GM19240 (cell line): ENCODE data around the gene TMEM165.

ENCODE experiments used
- DNase-seq: peaks from one replicate; pipeline ENCODE4 v3.0.0; 2011; ENCODE audit warnings: low spot score; ENCODE audit not compliant: insufficient read length

The TMEM165 gene

DNA sequence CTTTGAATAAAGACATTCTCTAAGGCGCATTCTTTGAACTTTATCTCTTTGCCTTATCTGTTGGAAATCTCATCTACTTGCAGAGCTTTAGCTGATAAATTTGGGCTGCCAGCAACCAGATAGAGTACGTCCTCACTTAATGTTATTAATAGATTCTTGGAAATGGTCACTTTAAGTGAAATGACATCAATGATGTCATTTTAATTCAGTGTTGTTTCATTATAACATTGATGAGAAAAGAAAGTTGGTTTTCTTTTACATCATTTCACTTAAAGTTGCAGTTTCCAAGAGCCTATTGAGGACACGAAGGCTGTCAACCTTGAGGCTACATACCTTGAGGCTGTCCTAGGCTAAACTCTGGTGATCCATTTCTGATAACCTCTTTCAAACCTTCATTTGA is 9.3 kb downstream of the TMEM165 start:
- no peak for DNase-seq

DNA sequence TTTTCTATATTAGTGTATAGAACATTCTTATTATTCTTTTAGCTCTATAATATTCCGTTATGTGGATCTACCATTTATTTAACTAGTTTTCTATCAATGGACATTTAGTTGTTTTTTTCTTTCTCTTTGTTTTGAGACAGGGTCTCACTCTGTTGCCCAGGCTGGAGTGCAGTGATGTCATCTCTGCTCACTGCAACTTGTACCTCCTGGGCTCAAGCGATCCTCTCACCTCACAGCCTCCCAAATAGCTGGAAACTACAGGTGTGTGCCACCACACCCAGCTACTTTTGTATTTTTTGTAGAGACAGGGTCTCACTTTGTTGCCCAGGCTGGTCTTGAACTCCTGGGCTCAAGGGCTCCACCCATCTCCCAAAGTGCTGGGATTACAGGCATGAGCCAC is 10.8 kb downstream of the TMEM165 start:
- no peak for DNase-seq

DNA sequence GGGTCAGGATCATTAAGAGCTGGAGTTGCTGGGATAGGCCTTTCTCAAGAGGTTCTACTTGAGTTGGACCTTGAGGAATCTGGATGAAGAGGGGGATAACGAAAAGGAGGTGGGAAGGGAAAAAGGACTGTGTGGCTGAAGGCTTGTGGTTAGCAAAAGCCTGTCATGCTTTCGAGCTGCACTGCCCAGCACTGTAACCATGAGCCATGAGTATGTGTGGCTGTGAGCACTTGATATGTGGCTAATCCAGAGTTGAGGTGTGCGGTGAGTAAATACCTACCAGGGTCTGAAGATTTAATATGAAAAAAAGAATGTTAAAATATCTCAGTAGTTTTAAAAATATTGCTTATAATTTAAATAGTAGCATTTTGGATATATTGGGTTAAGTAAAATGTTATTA is 11.4 kb downstream of the TMEM165 start:
- DNase-seq = no peak

DNA sequence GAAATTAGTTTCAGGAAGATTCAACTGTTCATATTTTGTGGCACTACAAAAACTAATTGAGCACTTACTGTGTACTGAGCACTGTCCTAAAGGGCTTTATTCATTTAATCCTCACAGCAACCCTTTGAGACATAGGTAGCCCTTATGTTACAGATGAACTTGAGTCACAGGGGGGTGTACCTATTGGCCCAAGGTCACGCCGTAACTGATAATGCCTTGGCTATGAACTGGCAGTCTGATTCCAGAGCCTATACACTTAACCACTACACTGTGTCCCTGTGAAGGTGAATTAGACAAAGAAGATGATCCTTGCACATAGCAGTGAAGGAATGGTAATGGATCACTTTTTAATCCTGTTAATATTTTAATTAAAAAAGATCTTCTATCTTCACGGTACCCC is 12.0 kb downstream of the TMEM165 start:
- DNase-seq = no peak

DNA sequence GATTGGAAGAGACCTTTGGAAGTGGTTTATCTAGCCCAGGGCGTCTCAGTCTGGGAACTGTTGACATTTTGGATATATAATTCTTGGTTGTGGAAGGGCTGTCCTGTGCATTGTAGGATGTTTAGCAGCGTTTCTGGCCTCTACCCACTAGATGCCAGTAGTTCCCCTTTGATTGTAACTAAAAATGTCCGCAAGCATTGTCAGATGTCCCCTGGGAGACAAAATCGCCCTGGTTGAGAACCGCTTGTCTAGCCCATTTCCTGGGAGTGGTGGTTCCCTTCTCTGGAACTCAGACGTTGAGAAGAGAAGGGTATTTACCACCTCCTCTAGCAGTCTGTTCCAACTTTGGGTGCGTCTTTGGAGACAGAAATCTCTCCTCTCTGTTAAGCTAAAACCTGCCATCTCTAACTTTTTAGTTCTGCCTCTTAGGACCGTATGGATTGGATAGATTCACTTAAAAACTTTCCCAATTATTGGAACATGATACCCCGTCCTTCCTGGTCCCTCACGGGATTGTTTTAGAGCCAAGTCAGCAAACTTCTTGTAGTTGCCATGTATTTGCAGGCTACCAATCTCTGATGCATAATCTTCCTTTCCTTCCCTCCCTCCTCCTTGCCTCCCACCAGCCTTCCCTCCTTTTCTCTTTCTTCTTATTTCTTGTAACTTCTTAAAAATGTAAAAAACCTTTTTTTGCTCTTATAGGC is 13.9 kb downstream of the TMEM165 start:
- no peak for DNase-seq

DNA sequence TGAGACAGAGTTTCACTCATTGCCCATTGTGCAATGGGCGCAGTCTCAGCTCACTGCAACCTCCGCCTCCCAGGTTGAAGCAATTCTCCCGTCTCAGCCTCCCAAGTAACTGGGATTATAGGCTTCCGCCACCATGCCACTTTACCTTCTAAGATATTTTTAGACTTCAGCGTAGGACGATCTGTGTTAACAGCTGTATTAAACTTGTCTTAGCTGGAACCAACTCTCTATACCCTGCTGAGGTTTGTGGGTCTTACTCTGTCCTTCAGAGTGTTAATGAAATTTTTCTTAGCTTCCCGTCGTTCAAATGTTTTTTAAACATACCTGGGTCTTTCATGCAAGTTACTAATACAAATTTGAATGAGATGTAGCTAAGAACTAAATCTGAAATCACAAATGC is 14.7 kb downstream of the TMEM165 start:
- no peak for DNase-seq

DNA sequence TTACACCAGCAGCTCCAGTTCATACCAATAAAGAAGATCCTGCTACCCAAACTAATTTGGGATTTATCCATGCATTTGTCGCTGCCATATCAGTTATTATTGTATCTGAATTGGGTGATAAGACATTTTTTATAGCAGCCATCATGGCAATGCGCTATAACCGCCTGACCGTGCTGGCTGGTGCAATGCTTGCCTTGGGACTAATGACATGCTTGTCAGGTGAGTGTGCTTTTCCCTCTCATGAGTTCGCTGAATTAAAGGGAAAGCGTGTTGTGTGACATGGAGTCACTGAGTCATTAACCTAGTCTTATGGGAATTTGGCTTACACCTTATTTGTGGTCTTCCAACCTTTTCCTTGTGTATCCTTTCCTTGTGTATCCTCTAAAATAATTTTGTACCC is 15.9 kb downstream of the TMEM165 start:
- no peak for DNase-seq

DNA sequence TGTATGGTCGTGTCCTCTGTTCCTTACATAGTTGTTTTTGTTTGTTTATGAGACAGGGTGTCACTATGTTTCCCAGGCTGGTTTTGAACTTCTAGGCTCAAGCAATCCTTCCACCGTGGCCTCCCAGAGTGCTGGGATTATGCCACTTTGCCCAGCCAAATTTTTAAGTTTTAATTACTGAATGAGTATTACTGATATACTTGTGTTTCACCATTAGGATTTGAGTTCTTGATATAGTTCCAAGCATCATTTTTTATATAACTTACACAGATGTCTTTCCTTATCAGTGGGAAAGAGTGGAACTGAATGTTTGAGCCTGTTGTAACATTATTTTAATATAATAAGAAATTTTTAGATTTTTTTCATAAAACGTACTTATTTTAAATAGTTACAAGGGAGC is 20.4 kb downstream of the TMEM165 start:
- DNase-seq = no peak

DNA sequence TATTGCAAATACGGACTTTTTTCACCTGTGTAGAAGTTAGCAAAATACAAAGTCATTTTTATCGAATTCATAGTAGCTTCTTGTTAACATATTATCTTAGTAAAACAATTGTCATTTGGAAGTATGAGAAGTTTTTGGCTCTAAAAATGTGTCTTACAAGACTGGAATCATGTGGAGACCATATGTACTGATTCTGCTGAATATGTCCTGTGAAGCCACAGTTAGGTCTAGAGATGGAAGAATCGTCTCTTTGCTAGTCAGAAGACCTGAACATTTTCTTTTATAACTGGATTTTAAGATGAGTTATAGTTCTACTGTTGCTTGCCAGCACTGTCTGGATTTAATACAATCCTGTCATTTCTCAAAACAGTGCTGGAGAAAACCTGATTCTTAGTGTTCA is 29.0 kb downstream of the TMEM165 start:
- no peak for DNase-seq

DNA sequence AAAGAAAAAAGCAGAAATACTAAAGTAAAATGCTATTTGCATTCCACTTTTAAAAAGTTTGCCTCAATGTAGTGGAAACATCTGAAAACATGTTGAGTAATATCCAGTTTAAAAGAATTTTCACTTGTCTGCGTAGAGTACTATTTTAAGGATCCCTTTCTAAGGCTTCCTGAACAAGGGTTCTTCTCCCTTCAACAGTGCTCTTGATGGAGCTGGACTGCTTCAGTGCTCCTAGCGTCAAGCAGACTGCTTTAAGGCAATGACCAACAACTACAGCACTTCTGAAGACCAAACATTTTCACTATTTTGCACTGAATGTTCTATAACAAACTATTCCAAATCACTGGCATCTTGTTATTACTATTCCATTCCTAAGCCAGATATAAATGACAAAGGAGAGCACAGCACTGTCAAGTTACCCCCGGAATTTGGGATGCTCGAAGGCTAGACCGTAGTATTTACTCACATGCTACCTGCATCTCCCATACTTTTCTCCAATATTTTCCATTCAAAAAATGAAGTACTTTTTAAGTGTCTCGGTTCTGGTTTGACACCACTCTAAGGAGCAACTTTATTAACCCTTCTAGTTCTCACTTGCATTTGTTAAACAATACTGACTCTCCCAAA is 36.1 kb downstream of the TMEM165 start:
- DNase-seq = no peak

DNA sequence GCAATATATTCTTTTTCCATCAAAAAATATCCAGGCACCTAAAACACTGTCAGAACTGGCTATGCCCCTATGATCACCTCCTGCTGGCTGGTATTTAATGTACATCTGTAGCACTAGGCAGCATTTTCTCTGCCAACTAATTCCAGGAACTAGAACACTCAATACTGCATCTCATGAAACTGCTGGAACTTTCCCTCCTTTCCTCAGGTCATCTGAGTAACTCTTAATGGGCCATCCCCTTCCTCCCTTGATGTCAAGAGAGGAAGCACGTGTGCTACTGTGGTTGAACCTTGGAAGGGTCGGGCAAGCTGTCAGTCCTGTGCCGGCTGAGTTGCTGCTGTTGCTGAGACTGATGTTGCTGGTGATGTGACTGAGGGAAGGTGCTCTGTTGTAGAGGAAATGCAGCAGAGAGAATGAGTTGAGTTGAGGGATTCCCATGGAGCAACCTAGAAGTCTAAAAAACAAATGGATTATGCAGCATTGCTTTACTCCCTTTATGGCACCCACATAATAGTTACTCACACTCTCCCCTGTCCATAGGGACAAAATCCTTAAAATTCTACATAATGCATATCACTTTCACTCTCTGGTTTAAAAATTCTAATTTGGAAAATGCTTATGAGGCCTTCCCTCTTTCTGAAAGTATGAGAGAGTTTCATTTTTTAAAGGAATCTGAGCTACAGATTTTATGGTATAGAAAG is 39.5 kb downstream of the TMEM165 start:
- no peak for DNase-seq

DNA sequence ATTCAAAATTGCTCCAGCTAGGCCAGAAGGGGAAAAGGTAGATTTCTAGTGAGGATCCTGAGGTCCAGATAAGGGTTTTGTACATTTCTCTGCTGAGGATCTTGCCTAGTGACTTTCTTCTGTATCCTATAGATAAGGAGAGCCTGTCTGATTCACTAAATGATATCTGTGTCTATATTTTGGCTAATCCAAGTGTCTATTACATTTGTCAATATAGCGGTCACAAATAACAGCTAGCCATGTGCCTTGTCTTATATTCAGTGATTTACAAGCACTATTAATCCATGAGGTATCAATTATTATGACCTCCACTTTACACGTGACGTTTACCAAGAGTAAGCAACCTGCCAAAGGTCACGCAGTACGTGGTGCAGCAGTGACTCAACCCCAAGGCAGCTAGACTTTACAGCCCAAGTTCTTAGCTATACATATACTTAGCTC is 41.6 kb downstream of the TMEM165 start:
- DNase-seq = no peak

DNA sequence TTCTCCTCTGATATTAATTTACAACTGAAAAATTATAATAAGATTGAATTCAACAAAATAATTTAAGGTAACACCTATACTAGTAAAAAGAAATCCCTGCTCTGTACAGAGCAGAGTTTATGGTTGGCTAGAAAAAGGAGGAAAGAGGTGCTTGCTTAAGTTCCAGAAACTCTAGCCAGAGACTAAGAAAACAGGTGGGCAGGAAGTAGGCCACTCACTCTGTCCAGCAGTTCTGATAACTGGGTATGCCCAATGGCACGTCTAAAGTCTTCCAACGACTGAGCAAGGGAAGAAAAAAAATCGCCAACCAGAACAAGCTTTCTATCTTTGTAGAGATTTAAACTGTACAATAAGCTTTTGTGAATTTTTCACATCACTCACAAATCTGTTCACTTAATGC is 42.1 kb downstream of the TMEM165 start:
- no peak for DNase-seq

DNA sequence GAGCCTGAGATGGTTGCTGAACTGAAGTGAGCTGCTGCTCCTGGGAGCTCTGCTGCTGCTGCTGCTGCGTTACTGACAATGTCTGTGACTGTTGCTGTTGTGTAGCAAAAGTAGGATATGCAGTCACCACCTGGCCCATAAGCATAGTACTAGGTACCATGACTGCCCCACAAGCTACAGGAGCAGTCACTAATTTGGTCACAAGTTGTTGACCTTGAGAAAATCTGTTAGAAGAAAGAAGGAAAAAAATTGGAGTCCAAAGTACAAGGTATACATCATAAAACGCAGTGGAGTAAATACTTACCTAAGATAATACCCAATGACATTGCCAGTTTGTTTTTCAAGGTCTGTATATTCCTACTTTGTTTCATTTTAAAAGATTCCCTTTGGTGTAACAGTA is 42.6 kb downstream of the TMEM165 start:
- no peak for DNase-seq

DNA sequence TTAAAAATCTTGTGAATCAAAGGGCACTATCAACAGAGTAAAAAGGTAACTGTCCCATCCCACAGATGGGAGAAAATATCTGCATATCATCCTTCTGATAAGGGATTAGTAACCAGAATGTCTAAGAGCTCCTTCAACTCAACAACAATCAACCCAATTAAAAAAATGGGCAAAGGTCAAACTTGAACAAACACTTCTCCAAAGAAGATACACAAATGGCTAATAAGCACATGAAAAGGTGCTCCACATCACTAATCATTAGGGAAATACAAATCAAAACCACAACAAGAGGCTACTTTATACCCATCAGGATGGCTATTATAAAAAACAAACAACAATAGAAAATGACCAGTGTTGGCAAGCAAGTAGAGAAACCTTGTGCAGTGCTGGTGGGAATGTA is 43.3 kb downstream of the TMEM165 start:
- DNase-seq = no peak

DNA sequence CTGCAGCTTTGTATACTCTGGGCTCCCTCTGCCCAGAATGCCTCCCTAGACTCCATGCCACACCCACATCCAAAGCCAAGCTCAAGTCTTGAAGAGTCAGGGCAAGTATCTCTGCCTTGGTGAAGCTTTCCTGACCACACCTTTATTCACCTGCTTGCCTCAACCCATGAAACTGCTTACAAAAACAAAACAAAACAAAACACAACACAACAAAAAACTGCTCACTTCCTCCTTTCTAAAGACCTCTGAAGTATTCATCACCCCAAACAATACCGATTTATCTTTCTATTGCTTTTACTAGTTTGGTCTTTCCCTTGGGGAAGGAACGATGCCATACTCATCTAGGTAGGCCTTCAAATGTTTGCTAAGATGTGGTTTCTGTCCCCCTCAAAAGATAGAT is 45.0 kb downstream of the TMEM165 start:
- no peak for DNase-seq

DNA sequence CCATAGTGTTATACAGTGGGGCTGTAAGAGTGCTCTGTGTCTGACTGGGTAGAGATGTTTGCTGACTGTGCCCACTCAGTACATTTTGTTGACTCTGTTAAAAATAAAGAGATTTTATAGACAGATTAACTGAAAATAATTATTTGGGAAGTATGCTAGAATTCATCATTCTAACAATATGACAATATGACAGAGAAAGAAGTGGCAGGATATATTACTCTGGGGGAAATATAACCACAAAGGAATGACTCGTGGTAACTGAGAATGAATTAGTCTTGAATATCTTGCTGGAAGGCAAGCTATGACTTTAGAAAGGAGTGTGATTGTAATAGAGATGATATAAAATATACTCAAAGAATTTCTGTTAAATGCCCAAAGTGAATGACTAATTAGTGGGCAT is 46.8 kb downstream of the TMEM165 start:
- DNase-seq = no peak

DNA sequence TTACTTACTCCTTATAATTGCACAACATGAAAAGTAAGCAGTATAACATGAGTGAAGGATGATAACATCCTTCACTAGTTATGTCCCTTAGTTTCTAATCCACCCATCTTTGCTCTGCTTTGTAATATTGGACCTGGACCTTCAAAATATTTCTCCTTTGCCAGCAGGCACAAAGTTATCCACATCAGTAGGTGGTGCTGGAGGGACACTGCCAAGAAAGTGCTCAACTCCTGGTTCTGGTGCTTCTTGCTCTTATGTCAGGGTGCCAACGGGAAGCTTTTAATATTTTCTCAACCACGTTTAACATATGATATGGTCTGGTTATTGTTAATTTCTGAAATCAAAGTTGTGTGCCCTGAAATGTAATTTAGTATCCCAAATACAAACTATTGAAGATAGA is 49.1 kb downstream of the TMEM165 start:
- DNase-seq = no peak

DNA sequence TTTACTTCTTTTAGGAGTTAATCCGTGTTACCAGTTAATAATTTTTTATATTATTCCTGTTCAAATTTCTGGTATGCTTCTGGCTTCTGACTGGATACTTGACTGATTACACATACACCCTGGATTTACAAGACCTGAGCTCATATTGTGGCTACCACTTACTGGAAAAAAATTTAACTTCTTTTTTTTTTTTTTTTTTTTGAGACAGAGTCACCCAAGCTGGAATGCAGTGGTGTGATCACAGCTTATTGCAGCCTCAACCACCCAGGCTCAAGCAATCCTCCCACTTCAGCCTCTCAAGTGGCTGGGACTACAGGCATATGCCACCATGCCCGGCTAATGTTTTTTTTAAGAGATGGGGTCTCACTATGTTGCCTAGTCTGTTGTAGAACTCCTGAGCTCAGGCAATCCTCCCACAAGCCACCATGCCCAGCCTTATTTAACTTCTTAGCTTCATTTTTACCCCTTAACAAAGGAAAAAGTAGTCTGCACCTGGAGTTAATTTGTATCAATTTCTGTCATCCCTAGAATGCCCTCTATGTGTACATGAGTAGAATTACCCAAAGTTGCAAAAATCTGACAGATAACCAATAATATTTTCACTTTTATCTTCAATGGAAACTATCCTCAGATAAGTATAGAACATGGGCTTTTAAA is 50.3 kb downstream of the TMEM165 start:
- DNase-seq = no peak

DNA sequence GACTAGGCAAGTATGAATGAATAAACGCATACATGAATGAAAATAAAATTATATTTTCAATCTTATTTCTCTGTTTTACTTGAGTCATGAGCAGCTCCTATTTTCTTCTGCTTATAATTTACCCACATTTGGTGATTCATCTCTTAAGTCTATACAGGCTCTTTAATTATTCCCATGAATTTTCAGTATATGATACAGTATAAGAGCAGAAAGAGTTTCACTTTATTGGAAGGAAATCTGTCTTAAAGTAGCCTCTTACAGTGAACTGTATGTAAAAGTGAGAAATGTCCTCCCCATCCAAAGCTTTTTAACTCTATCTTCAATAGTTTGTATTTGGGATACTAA is 50.8 kb downstream of the TMEM165 start:
- no peak for DNase-seq

DNA sequence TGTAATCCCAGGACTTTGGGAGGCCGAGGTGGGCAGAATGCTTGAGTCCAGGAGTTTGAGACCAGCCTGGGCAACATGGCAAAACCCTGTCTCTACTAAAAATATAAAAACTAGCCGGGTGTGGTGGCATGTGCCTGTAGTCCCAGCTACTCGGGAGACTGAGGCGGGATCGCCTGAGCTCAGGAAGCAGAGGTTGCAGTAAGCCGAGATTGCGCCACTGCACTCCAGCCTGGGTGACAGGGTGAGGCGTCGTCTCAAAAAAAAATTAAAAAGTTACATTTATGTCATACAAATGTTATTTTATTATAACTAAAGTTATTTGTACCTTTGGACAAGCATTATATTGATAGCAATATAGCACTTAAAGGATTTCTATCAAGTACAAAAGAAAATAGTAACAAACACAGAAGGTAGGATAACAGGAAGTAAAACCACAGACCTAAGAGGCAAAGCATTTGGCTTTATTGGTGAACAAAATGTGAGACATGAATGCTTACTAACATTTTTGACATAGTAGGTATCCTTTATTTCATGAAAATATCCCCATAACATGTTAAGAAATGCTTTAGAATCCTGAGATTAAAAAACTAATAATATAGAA is 51.5 kb downstream of the TMEM165 start:
- DNase-seq = no peak

DNA sequence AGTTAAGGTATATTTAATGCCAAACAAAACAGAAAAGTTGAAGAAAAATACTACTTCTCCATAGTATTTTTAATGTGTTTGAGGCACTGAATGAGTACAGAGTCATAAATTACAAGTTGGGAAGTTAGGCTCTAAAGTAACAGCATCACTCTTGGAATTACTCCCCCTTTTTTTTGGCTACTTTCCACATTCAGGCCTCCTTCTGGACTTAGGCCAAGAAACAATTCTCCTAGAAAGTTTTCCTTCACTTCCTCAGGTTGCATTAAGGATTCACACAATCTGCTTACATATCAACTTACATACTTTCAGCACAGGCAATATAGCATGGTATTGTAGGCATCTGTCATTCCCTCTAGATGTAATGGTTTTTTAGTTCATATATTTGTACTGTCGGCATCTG is 52.1 kb downstream of the TMEM165 start:
- DNase-seq = no peak
